ENCODE data around the gene ANLN.
"Not testable (repeated sequence)": the region's sequence is repeated elsewhere in the genome, so short reads cannot be mapped to it uniquely, and the experiment has no call there.

Gene ANLN

DNA sequence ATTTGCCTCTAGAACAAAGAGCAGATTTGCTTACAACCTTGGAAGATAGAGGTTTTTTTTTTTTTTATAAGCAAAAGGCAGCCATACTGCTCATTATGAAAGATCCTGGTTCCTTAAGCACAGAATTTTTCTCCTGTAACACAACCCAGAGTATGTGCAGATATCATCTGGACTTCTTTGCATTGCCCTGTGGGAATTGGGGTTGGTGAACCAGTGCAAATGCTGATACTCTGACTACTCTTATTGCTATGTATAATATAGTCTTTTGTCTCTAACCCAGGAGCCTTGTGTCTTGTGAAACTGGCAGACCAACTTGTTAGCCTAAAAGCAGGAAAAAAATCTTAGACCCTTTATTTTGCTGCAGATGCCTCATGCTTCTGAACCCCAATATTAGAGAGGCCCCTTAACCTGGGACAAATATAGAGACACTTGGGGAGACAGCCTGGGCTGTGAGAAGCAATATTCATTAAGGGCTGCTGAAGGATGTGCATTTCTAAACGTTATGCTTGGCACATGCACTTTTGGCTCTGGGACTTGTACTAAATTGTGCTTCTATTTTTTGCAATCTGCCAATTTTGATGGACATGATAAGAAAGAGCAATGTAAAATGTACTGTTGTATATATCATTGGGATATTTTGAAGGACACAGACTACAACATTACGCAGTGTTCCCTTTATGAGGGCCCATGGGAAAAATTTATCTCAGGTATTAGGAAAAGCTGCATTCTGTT is 78.9 kb downstream of the ANLN start:
- DNase-seq (ENCODE audit: low spot score): no peak

DNA sequence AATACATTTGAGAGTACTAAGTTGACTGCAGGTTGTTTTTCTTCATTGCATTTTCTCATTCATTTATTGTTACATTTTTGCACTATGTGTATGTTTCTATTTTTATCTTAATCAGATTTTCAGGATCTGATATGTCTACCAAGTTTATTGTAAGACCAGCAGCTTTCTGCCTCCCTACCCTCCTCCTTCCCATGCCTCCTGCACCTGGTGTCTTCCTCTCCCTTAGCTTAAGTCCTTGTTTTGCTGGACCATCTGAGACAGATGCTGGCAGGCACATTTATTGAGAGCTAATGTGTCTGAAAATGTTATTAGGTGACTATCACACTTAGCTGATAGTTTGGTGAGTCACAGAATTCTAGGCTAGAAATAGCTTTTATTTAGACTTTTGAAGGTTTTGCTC is 79.6 kb downstream of the ANLN start:
- no peak for DNase-seq (ENCODE audit: low spot score)

DNA sequence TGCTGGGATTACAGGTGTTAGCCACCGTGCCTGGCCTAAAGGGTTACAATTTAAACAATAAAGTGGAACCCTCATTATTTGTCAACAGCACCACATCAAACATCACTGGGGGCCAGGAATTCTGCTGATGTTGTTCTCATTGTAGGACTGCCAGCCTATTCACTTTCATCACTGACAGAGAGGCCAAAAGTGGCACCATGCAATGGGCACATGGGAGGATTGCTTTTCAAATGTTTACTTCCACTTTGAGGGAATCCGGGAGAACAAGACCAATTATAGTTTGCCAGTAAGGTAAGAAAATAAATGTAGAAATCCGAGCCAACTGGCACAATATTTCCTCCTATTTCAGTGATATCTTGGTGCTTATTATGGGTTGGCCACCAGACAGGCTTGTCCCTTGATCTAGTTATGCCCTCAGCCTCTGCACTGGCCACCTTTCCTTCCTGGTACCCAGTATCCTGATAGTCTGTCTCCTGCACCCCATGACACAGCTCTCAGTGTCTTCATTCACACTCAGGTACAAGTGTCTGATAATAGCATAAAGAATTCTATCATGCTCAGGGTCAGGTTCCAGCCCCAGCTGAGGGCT is 82.6 kb downstream of the ANLN start:
- no peak for DNase-seq (ENCODE audit: low spot score)

DNA sequence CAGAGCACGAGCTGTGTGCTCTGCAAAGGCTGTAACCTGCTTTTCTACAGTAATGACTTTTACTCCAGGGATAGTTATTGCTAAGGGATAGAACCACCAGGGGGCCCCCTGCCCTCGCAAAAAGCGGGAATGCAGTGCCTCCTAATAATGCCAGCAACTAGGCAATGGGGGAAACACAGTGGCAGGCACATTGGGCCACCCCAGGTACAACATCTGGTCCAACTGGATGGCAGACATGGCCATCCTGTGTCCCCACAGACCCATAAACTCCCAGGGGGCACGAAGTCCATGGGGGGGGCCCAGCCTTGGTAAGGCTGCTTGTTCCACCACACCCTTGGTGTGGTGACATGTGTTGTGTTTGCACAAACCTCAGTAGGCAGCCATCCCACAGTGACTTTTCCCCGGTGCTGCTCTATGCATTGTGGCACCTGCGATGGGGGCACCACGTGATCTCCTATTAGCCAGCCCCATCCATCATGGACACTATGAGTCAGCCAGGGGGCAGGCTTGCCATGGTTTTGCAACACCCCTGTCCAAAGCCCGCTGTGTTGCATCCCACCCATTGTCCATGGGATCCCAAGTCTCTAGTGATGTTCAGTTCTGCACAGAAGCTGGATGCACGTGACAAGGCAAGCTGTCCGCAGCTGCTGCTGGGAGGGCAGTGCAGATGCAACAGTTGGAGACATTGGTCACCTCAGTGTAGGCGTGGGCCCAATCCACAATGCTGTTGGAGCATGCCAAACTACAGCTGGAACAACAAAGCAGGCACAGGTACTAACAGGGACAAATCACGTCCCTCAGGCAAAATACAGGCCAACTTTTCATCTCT is 84.0 kb downstream of the ANLN start:
- DNase-seq (ENCODE audit: low spot score): peak; percentile 72

DNA sequence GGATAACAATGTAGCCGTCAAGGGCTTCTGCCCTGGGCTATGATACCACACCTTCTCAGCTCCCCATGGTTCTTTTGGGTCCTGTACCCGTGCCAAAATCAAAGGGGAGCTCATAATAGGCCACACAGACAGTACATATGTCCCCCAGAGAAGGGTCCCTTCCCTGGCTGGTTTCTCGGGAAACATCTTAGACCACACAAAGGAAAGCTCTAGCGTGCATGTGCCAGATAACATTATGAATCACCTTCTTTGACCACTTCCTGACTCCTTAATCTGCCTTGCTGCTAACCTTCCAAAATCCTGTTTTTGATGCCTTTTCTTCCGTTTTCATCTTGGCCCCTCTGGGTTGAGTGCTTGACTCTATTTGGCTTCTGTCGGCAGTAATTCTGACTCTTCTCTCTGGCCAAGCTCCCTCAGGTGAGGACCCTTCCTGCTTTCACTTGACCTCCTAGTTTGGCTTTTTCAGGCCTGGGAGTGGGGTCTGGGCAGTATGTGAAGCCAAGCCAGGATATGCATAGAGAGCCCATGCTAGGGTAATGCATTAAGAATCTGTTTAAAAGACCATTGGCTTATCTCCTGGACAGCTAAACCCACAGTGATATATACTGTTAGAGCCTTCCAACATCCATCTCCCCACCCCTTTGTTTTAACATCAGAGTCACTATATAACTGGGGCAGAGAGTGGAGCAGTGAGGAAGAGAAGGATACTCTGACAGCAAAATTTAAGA is 84.8 kb downstream of the ANLN start:
- no peak for DNase-seq (ENCODE audit: low spot score)

DNA sequence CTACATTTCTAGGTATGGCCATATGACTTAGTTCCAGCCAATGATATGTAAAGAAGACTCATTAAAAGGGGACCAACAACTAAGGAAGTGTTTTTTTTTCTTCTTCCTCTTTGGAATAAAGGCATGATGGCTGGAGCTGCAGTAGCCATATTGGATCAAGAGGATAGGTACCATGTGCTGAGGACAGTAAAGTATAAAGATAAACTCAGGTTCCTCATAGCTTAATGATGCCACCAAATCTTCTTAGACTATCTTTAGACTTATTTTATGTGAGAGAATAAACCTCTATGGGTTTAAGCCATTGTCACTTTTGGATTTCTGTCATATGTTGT is 85.3 kb downstream of the ANLN start:
- no peak for DNase-seq (ENCODE audit: low spot score)

DNA sequence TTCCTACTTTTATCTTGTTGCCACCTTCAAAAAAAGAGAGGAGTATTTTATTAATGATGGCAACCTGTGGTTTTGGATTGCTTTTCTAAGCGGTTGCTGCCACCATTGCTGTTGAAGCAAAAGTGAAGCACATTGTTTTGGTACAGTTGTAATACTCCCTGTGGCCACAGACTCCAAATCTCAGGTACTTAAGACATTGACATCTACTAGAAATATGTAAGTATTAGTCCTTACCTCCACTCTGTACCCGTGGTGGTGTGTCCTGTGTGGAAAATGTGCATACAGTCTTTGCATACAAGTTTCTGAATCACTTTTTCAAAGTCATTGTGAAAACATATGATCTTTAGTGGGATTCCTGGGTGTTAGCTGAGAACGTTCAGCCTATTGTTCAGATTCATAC is 85.7 kb downstream of the ANLN start:
- DNase-seq (ENCODE audit: low spot score): no peak

DNA sequence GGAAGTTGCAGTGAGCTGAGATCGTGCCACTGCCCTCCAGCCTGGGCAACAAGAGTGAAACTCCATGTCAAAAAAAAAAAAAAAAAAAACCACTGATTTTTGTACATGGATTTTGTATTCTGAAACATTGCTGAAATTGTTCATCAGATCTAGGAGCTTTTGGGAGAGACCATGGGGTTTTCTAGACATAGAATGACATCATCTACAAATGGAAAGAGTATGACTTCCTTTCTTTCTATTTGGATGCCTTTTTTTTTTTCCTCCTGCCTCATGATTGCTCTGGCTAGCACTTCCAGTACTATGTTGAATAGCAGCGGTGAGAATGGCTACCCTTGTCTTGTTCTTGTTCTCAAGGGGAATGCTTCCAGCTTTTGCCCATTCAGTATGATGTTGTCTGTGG is 89.1 kb downstream of the ANLN start:
- no peak for DNase-seq (ENCODE audit: low spot score)

DNA sequence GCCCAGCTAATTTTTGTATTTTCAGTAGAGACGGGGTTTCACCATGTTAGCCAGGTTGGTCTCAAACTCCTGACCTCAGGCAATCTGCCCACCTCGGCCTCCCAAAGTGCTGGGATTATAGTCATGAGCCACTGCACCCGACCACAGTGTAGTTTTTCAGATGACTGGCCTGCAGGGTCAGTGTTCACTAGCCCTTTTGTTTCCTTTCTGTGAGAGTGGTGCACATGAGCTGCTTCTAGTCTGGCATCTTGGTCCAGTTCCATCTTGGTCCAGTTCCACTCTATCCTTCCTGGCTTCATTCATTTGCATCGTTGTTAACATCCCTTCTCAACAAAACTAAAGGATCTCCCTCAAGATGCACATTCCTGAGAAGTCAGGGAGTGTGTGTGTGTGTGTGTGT is 94.2 kb downstream of the ANLN start:
- not testable (repeated sequence) for DNase-seq (ENCODE audit: low spot score)

DNA sequence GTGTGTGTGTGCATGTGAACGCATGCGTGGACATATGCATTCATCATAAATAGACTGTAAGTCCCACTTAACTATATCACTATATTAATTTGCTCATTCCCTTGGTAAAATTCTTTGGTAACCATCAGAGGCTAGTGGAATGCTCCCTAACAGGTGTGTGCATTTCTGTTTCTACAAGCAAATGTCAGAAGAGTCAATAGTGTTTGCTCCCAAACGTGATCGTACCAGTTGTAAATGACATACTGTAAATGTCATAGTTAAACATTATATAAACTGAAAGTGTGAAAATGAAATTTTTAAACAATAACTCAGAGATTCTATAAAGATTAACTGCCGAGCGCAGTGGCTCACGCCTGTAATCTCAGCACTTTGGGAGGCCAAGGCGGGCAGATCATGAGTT is 94.6 kb downstream of the ANLN start:
- DNase-seq (ENCODE audit: low spot score): no peak

DNA sequence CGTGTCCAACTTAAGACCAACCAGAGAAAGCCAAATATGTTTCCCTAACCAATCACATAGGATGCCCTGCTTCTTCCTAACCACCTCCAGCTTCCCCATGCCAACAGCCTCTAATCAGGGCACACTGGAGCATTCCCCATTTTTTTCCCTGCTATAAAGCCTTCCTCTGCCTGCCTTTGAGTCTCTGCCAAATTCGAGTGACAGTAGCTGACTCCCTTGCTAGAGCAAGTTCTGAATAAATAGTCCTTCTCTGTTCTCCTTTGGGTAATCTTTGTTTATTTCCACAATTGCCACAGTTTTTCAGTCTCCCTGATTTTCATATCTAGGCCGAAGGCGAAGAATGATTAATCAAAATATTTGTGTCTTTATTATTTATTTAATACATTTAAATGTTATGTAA is 96.7 kb downstream of the ANLN start:
- no peak for DNase-seq (ENCODE audit: low spot score)

DNA sequence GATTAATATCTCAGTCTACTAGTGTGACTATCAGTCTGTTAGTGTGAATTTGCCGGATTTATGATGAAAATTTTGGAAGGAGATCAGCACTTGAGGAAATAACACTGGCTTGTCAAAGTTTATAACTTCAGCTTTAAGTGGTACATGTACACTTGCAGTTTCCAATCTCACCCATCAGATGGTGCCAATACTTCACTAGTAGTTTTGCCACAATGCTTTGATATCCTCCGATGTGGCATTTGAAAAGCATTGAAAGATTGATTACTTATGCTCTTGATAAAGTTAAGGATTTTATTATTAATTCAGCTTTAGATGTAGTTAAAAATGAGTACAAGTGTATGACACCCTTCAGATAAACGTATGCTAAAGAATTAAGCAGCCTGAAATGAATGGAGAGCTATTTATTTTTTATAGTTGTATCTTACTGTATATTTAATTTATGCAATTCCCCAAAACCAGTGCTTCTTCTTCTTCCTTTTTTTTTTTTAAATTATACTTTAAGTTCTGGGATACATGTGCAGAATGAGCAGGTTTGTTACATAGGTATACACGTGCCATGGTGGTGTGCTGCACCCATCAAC is 98.2 kb downstream of the ANLN start:
- DNase-seq (ENCODE audit: low spot score): peak; percentile 44

DNA sequence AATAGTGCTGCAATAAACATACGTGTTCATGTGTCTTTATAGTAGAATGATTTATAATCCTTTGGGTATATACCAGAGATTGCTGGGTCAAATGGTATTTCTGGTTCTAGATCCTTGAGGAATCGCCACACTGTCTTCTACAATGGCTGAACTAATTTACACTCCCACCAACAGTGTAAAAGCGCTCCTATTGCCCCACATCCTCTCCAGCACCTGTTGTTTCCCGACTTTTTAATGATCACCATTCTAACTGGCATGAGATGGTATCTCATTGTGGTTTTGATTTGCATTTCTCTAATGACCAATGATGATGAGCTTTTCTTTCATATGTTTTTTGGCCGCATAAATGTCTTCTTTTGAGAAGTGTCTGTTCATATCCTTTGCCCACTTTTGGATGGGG is 99.0 kb downstream of the ANLN start:
- DNase-seq (ENCODE audit: low spot score): not testable (repeated sequence)

DNA sequence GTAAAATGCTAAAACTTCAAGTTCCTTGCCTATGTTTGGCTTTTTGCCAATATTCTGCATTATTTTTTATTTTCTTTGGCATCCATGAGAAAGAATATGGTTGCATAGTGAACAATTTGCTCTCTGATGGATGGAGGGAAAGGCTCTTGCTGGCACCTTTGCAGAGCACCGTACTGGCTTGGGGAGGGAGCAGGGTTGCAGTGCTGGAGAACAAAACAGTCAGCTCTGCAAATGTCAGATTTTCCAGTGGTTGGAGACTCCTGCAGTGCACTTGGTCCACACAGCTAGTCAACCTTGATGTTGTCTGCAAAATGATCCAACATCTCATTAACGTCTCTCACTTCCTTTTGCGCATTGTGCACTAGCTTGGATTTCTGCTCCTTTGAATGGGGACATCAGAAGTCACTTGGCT is 100.8 kb downstream of the ANLN start:
- no peak for DNase-seq (ENCODE audit: low spot score)

DNA sequence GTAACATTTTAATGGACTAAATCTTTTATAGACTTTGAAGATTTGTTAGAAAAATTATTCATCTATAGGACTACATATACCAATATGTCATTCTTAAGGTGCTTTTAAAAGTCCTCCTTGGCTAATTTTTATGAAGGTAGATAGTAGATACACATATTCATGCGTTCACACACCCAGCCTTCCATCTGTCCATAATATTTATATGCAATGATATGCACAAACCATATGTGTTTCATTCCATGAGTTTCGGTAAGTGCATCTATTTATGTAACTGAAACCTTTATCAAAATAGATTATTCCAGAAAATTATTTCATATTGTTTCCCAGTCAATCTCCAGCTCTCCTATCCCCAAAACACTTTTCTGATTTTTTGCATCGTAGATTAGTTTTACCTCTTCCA is 101.7 kb downstream of the ANLN start:
- no peak for DNase-seq (ENCODE audit: low spot score)

DNA sequence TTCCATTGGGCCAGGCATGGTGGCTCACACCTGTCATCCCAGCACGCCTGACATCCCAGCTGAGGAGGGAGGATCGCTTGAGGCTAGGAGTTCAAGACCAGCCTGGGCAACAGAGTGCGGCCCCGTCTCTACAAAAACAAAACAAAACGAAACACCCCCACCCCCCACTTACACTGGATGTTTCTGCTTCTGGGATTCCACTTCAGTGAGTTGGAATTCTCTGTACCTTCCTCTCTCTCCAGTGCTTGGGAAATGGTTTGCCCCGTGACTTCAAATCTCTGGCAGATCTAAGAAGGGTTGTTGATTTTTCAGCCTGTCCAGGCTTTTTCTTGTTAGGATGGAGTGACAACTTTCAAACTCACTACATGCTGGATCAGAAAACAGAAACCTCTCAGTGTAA is 106.9 kb downstream of the ANLN start:
- DNase-seq (ENCODE audit: low spot score): no peak

DNA sequence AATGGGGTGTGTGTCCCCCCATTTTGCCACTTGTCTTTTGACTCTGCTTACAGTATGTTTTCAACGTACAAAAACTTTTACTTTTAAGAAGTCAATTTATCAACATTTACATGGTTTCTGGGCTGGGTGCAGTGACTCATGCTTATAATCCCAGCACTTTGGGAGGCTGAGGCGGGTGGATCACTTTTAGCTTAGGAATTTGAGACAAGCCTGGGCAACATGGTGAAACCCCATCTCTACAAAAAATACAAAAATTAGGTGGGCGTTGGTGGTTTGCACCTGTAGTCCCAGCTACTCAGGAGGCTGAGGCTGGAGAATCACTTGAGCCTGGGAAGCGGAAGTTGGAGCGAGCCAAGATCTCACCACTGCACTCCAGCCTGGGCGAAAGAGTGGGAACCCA is 107.5 kb downstream of the ANLN start:
- DNase-seq (ENCODE audit: low spot score): not testable (repeated sequence)

DNA sequence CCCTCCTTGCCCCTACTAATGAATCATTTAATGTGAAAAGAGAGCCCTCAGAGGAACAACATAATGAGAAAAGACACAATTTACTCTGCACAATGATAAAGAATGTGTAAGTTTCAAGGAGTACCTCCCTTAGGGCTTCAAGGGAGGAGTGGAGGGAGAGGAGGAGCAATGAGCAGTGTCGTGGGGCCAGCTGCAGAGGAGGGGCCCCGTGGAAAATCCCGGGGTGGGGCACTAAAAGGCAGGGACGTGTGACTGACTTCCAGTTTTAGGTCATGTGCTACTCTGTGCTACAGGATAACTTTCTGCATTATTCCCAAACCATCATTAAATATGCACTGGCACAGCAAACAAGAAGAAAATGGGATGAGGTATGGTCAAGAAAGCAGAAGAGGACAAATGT is 108.1 kb downstream of the ANLN start:
- no peak for DNase-seq (ENCODE audit: low spot score)

Measured in iPS-NIHi11 (cell line).